Pancreas (tissue), 10 donors: ENCODE data around the gene HNF1A. TPM values are rescaled to one million over a fixed set of nuclear protein-coding genes. Genes with fewer than 3 reads are reported as not detected.

Source experiments
- ATAC-seq, 4 donors: fragments of 200-7000 bp; cut with Tn5 transposase; one replicate each; pipeline versions ENCODE4 v1.8.0 to v1.9.1; 2020; ENCODE audit warnings: mild to moderate bottlenecking in 4 of 4, moderate library complexity in 4 of 4
- DNase-seq, 6 donors: peaks; one replicate each; pipeline ENCODE4 v3.0.0-alpha.2; 2020
- FAIRE-seq: peaks from 2 replicates; lab custom pipeline; 2012; peaks lifted over from hg19 to GRCh38; lab: Jason Lieb, UNC
- H3K27ac ChIP-seq, 4 donors: fragments of 200-600 bp; sonication (generic); 1 replicate in 3 of 4; 2 replicates in 1 of 4; pipeline versions ENCODE4 v1.5.0 to v1.8.0; 2020
- H3K27me3 ChIP-seq, 4 donors: fragments of 200-600 bp; one replicate each; pipeline ENCODE4 v1.8.0; 2021
- H3K36me3 ChIP-seq, 3 donors: fragments of 200-600 bp; sonication (generic) in 1 of 3; one replicate each; pipeline versions ENCODE4 v1.5.0 to v1.8.0; 2020 to 2021
- H3K4me1 ChIP-seq, 3 donors: fragments of 200-600 bp; one replicate each; pipeline ENCODE4 v1.8.0; 2021
- H3K4me3 ChIP-seq, 4 donors: fragments of 200-600 bp; sonication (generic) in 2 of 4; one replicate each; pipeline versions ENCODE4 v1.5.0 to v1.8.0; 2020 to 2021
- H3K9me3 ChIP-seq, 4 donors: fragments of 200-600 bp; one replicate each; pipeline ENCODE4 v1.8.0; 2021
- CTCF ChIP-seq, 4 donors: fragments of 200-600 bp; sonication (generic) in 3 of 4; IDR thresholded peaks; one replicate each; pipeline versions ENCODE4 v1.5.0 to v1.8.0; 2021; ENCODE audit warnings: antibody characterized with exemption in 4 of 4
- WGBS, 2 donors: extraction: QIAGEN DNeasy Blood & Tissue Kit; methylation state at CpG; one replicate each; pipeline ENCODE4 v1.1.7; 2013; 5-methylcytosine and 5-hydroxymethylcytosine counted together
- intact Hi-C, 3 donors: fragments of 100-400 bp; cut with DNase I; formaldehyde crosslinking; loops; one replicate each; pipeline versions ENCODE4 v1.11.1 to v1.14.2; 2022
- polyA plus RNA-seq, 2 donors: library from polyadenylated mRNA; stranded (reverse); fragments of 200-250 nt; gene quantifications; one replicate each; pipeline ENCODE4 v1.2.3, GENCODE V29; 2013
- total RNA-seq, 6 donors: library from RNA; stranded (reverse); fragmentation: NEBNext Ultra II Directional in 4 of 6; extraction: Animal tissue kit (Norgen Biotek cat#: 25700) in 4 of 6; gene quantifications; one replicate each; pipeline versions ENCODE4 v1.2.1 to v1.2.4, GENCODE V29; 2021 to 2023
- donor health status: healthy with polysubstance abuse.
- donor health status: DM: no; HTN: no; CAD: no; lungs with moderate emphysema.
- donor health status: DM: no; HTN: no; CAD: no.
- donor health status: control.
- donor health status: control.
- donor health status: Bipolar disorder and iron deficiency.
- donor health status: DM: yes; HTN: yes; CAD: no.
- donor health status: DM: no; HTN: no; CAD: no.
- donor health status: DM: no; HTN: no; CAD: no.
- donor health status: DM: yes; HTN: yes; CAD: no.

Gene HNF1A
- total and polyA plus RNA-seq, 8 donors, result 4.9 to 17.2 (median 7.8) TPM

GRCh38 chr12:120979862-120980696 lies 1.7 kb downstream of the HNF1A start:
- Histone ChIP-seq H3K36me3 (no peaks in the 10 kb centered on the region), H3K4me1 (peaks cover 11 to 31% (median 26%) of the 10 kb centered on the region in 3 donors), H3K4me3 (peak overlapping the region; percentile 38 to 65 (median 49)), H3K27me3 (no peaks in the 10 kb centered on the region), H3K27ac (peak overlapping the region; percentile 1 to 95 (median 79)), H3K9me3 (no peaks in the 10 kb centered on the region)
- no peak for FAIRE-seq
- DNase-seq, result peak in 3 of 6 donors; percentile 32 to 50 (median 36)
- 7 to 10% methylated on average over 11 of the region's 11 CpGs for WGBS, 2 donors
- TF ChIP-seq CTCF (IDR thresholded peaks at IDR 0.05), result no peak
- peak in 3 of 4 donors; percentile 11 to 26 (median 18) for ATAC-seq
- intact Hi-C loops, result no loop called here

- TF ChIP-seq CTCF (IDR thresholded peaks at IDR 0.05), result no peak
- peak overlapping the region; percentile 38 to 65 (median 49) for H3K4me3 ChIP-seq
- peak in 2 of 6 donors; percentile 47 to 63 for DNase-seq
- H3K4me1 ChIP-seq, result peaks cover 11 to 31% (median 26%) of the 10 kb centered on the region in 3 donors
- WGBS, 2 donors, result 9 to 15% methylated on average over 13 of the region's 13 CpGs
- peak; percentile 30 to 57 (median 50) for ATAC-seq
- no peaks in the 10 kb centered on the region for H3K36me3 ChIP-seq
- no peaks in the 10 kb centered on the region for H3K27me3 ChIP-seq
- FAIRE-seq, result no peak
- intact Hi-C loops, result no loop called here
- H3K27ac ChIP-seq, result peak overlapping the region; percentile 47 to 95 (median 79)
- H3K9me3 ChIP-seq, result no peaks in the 10 kb centered on the region
These were observed 2.5 kb downstream of the HNF1A start for GRCh38 chr12:120980800-120981368.

- 13 to 18% methylated on average over 6 of the region's 6 CpGs for WGBS, 2 donors
- Histone ChIP-seq H3K27ac (peak overlapping the region; percentile 47 to 95 (median 79)), H3K4me1 (peaks cover 11 to 31% (median 26%) of the 10 kb centered on the region in 3 donors), H3K9me3 (no peaks in the 10 kb centered on the region), H3K36me3 (no peaks in the 10 kb centered on the region), H3K4me3 (peak overlapping the region in 2 of 4 donors; percentile 53 to 65), H3K27me3 (no peaks in the 10 kb centered on the region)
- no peak for ATAC-seq
- intact Hi-C loops, result no loop called here
- FAIRE-seq, result no peak
- TF ChIP-seq CTCF (IDR thresholded peaks at IDR 0.05), result no peak
- no peak for DNase-seq
These were observed 3.1 kb downstream of the HNF1A start for GRCh38 chr12:120981407-120981941.

GRCh38 chr12:120982659-120983058 lies 4.3 kb downstream of the HNF1A start:
- 75 to 78% methylated on average over 7 of the region's 7 CpGs for WGBS, 2 donors
- ATAC-seq (no peak), DNase-seq (no peak), FAIRE-seq (no peak)
- Histone ChIP-seq H3K4me1 (peaks cover 11 to 25% (median 22%) of the 10 kb centered on the region in 3 donors), H3K36me3 (no peaks in the 10 kb centered on the region), H3K4me3 (no peak overlapping the region), H3K27ac (peak overlapping the region in 1 of 4 donors; percentile 95), H3K9me3 (no peaks in the 10 kb centered on the region), H3K27me3 (no peaks in the 10 kb centered on the region)
- intact Hi-C loops, result no loop called here
- TF ChIP-seq CTCF (IDR thresholded peaks at IDR 0.05), result no peak
